Measurements from ENCODE around the gene ADAMTS9.

ADAMTS9 gene

DNA sequence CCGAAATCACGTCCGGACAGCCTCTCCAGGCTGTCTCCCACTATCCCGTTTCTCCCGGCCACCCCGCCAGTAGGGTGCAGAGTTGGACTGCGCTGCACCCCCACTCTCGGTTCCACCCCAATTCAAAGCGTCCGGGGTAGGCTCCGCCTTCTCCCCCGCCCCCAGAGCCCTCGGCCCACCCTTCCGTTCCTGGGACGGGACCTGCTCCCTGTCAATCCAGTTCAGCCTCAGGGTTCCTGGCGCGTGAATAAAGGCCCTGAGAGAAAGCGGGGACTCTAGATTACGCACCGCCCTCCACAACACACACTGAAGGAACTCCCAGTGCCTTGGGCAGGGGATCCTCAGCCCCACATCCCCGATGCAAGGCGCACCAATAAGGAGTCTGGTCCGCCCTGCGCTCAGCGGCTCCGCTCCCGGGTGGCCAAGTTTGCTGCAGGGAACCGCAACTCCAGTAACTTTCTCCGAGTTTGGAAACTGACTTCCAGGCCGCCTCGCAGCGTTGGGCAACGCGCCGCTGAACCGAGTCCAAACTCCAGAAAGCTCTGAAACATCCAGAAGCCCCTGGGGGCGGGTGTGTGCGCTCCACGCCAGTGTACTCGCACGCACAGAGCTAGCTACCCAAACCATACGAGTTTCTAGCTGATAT, 1.9 kb downstream of the ADAMTS9 start:
- no peak for DNase-seq

DNA sequence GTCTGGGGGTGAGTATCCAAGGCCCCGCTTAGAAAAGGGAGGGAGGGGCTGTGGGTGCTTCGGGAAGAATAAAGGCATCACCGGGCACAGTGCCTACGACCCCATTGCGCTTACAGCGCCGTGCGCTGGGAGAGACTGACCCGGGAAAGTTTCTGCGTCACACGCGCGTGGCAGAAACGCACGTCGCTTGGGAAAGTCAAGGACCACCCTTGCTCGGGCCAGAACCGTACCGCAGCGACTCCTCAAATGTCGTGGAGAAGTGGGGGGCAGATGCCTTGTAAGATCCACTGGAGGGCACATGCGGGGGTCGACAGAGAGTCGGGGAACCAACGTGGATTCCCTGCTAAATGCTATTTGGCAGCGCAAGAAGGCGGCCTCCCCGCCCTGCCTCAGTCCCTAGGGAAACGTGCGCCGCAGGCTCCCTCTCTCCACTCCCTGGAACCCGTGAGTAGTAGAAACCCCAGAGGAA, 2.4 kb downstream of the ADAMTS9 start:
- no peak for DNase-seq

DNA sequence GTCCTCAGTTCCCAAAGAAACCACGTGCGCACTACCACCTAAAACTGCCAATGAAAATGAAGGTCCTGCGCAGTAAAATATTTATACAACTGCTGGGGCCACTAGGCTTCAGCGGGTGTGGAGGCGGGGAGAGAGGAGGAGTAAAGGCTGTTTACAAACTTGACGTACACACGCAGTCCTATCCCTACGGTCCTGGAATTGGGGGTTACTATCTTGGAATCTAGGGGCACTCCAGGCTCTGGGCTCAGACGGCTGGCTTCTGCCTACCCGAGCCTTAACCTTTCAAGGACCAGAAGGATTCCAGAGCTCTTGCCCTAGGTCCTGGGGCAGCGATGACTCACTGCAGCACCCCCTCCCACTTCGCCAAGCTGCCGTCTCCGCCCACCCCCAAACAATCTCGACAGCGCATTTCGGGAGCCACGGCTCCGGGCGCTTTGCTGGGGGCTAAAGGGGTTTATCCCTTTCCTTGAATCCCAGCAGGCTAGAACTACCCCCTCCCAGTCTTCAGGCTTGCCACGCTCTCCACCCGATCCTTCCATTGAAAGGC, 3.0 kb downstream of the ADAMTS9 start:
- DNase-seq: no peak

DNA sequence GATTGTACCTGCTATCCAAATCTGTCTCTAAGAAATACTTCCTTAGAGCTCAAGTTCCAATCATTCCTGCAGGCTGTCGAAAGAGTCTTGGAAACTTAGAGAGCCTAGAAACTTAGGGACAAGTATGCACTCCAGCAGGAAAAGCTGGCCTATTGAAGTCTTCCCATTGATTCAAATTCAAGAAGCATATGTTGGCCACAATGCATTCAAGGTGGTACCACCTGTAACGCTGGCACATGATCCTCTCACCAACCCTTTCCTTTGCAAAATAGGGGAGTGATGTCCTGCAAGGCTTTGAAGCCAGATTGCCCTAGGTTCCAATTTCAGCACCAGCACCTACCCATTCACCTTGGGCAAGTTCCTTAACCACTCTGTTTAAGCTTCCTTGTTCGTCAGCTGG, 6.0 kb downstream of the ADAMTS9 start:
- DNase-seq: no peak

DNA sequence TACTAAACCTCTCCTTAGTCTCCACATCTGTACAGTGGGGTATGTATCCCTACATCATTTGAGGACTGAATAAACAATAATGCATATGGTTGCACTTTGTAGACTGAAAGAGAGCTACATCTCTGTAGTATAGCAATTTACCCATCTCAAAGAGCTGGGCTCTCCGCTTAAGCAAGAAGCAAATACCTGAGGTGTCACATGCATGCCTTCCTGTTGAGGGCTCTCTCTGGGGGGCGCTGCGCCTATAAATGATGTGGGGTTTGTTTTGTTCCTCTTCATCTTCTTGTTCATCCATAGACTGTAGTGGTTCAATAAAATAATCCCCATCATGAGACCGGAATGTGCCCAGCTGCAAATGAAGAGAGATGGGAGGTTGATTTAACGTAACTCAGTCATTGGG, 6.8 kb downstream of the ADAMTS9 start:
- no peak for DNase-seq

DNA sequence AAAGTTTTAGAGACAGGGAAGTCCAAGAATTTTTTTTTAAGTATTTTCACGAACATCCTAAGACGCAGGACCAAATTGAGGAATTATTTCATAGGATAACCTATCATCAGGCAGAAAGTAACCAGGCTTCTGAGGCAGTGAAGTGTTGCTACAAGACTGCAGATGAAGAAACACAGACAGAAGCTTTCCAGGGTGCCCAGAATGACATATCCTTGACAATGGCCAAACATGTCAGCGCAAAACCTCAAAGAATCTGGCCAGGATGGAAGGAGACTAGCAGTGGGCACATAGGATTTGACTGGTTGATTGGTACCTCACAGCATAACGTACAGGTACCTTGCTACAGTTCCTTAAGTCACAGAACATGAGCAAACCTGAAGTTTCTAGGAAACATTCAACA, 7.5 kb downstream of the ADAMTS9 start:
- DNase-seq: no peak

DNA sequence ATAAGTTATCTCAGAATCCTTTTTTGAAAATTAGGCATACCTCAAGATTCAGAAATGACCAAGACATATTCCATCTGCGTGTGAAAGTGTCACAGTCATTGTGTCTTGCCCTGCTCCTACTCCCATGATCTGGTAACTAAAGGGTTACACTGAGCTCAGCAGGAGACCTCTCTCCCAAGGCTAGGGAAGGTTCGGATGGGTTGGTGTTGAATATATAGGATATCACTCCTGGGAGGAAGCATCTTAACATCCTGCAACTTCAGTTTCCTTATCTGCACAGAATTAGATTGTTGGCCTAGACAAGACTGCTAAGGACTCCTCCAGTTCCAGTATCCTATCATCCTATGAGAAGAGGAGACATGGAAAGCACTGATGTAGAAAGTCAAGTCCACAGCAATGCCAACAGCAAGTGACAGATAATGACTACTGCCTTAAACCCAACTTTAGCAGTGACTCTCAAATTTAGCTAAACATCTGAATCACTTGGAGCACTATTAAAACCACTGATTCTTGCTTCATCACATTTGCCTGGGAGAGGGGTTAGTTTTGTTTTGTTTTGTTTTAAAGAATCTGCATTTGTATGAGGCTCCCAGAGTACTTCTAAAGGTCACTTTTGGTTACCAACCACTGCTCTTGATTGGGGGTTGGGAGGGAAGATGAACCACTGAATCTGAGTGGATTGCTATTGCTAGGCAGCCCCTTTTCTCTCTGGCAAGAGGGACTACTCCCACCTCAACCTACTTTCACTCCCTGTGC, 9.7 kb downstream of the ADAMTS9 start:
- no peak for DNase-seq

DNA sequence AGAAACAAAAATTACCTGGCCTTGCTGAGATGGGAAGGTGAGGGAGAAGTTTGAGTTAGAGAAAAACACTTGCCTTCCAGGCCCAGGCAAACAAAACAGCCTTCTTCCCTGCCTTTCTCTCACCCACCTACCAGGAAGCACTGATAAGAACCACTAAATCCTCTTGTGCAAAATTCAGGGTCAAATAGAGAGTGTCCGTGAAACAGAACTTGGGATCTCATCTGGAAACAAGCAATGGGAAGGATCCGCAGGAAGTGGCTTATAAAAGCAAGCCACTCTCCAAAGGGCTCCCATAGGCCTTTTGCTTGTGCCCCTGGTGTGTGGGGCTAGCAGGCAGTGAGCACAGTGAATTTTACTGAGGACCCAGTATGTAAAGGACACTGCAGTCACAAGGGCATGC, 11.0 kb downstream of the ADAMTS9 start:
- DNase-seq: no peak

DNA sequence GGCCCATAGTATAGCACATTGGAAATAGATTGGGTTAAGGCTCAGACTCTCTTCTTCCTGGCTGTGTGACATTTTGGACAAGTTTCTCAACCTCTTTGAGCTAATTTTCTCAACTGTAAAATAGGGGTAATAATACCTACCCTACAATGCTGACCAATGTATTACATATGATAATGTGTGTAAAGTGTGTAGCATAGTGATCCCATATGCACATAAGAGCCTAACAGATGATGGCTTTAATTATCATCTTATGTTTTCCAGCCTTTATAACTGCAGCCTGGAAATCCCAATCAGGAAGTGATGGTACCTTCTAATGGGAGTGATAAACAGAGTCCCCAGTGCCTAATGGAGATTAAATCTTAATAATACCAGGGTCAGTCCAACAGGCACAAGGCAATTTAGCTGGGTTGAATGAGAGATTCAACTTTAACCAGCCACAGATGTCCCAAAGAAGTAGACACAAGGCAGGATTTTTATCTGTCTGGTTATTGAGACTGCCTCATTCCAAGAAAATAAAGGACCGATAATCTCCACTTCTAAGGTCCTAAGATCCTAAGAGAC, 12.0 kb downstream of the ADAMTS9 start:
- no peak for DNase-seq

DNA sequence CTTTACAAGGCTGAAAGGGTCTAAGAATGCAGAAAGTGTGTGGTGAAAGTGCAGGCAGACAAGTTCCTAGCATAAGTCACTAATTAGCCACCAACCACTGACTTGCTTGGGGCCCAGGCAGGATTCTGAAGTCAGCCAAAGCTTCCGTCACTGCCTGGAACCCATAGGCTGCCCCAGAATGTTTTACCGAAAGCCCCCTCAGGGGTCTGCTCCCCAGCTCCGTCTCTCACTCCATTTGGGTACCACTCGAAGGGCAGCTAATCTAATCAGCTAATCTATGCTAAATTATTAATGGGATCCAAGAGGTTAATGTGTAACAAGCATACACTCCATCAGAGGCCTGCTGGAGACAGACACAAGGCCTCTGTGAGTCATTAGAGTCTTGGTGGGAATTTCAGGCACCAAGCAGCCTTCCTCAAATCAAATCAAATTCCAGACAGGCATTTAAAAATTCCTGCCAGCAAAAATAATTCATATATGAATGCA, 13.2 kb downstream of the ADAMTS9 start:
- DNase-seq: no peak

DNA sequence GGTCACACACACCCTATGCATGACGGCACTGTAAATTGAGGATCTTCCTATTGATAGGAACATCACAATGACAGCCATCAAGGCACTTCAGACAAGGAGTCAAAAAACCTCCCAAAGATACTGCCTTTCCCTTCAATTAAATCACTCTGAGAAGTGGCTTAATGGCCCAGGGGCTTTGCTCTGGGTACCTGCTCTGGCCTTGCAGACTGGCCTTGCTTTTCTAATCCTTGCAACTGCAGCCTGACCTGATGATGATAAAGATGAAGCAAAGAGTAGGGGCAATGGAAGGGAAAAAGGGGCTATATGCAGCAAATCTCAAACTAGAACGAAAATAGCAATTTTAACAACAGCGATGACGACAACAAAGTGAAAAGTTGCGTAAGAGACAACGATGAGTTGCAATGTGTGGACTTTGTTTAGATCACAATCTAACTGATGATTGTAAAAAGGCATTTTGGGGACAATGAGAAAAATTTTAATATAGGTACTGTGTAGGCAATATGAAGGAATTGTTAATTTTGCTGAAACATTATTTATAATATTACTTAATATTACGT, 14.6 kb downstream of the ADAMTS9 start:
- no peak for DNase-seq

DNA sequence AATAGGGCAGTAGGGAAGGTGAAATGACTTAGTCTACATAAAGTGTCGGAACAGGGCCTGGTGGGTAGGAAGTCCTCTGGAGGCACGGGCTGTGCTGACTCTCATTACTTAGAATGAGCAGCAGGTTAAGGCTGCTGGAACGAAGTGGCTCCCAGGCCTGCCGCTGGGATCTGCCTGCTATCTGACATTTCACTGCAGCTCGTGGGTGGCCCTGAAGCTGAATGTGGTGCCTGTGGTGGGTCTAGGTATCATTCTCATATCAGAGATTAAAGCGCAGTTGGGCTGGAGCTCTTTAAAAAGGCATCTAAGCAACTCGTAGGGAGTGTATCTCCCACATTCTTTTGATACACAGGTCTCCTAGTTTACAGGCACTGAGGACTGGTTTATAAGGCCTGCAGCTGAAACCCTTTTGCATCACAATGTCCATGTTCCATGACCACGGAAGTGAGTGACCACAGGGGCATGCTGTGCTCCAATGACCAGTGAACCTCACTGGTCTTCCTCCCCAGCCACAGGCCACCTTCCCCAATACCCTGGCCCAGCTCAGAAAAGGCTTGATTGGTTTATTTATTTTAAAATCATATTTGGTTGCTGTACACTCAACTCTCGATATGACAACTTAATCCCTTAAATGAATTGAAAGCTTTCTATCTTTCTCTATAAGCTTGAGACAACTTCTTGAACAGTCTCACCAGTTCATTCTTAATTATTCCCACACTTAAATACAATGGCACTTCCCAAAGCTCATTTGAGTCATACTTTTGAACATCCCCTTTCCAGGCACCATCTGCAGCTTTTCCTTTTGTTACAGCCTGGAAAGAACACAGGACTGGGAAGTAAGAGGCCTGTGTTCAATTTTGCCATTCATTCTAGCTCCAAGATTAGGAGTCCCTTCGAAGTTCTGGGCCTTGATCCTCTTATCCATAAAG, 19.0 kb downstream of the ADAMTS9 start:
- no peak for DNase-seq

DNA sequence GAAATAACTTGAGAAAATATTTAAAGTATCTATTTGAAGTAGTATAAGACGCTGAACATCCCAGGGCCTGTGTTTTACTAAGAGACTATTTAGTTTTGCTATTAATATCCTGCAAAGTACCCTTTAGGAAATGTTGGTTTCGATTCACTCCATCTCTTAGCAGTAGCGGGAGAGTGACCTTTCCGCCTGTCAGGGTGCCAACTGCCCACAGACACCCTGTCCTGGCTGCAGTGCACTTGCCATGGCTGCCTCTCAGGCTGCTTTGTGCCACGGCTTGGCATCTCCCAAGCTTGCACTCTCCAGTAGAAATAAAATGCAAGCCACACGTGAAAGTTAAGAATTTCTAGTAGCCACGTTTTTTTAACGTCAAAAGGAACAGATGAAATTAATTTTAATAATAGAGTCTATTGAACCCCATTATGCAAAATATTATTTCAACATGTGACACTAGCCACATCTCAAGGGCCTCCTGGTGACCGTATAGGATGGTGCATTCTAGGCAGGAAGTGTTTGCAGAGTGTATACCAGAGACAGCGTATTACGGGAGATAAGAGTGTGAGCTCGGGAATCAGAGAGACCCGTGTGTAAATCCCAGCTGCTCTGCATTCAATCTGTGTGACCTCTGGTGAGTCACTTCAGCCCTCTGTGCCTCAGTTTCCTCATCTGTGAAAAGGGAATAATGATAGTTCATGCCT, 19.8 kb downstream of the ADAMTS9 start:
- no peak for DNase-seq

DNA sequence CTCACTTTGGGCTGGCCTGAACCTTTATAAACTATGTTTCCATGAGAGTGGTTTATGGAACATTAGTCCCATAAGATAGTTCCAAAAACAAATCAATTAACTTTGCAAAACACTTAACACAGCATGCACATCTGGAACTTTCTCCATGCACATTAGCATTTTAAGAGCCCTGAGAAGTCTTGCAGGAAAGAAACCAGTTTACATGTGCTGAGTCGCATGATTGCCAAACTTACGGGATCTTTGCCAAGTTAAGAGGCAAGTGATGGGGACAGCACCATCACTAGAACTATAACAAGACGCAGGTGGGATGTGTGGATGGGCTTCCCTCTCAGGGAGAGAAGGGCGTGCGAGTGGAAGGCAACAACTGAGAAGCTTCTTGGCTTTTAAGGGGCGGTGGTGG, 20.7 kb downstream of the ADAMTS9 start:
- no peak for DNase-seq

DNA sequence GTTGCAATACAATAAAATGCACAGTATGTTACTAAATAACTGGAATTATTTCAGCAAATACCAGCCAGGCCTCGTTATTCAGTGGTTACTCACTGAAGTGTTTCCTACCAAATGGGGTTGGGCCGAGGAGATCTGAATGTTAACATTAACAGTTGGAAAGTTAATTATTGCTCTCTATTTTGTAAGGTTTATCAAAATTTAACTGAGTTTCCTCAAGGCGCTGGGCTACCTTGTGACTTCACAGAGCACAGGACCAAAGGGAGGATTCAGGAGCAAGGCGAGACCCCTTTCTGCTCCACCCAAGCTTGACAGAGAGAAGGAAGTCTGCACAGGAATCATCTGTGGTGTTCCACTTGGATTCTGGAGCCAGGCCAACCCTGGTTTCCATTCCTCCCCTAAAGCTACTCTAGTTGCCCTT, 21.6 kb downstream of the ADAMTS9 start:
- no peak for DNase-seq

DNA sequence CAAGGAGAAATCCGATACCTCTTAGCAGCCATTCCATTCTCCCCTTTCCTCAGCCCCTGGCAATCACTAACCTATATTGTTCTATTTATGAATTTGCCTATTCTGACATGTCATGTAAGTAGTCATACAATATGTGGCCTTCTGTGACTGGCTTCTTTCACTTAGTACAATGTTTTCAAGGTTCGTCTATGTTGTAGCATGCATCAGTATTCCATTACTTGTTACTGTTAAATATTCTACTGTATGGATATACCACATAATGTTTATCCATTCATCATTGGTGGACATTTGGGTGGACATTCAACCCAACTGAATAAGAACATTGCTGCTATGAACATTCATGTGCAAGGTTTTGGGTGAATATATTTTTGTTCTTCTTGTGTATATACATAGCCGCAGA, 23.4 kb downstream of the ADAMTS9 start:
- DNase-seq: no peak

DNA sequence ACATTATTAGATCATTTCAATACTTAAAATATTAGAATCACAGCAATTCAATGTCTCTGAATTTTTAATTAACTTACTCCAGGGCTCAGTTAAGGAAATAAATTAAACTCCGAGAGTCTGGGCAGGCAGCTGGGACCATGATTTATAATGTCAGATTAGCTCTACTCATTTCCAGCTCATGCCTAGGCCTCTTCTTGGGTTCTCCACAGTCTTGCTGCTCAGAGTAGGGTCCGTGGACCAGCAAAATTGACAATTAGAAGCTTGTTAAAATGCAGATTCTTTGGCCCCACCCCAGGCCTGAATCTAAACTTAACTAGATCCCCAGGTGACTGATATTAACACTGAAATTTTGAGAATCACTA, 28.2 kb downstream of the ADAMTS9 start:
- no peak for DNase-seq

DNA sequence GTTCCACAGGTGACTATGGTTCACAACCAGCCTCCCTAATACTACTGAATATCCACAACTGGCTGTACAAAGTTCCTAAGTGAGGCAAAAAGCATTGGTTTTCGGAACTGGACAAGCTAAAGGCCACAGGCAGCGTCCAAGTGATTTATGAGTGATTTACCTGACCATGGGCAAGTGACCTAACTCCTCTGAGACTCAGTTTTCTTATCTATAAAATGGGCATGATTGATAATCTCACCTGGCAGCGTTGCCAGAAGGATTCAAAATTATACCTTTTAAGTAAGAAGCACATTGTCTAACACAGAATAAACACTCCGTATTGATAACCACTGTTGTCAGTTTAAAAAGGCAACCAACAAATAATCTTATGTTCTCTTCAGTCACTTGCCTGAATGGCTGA, 29.8 kb downstream of the ADAMTS9 start:
- no peak for DNase-seq

DNA sequence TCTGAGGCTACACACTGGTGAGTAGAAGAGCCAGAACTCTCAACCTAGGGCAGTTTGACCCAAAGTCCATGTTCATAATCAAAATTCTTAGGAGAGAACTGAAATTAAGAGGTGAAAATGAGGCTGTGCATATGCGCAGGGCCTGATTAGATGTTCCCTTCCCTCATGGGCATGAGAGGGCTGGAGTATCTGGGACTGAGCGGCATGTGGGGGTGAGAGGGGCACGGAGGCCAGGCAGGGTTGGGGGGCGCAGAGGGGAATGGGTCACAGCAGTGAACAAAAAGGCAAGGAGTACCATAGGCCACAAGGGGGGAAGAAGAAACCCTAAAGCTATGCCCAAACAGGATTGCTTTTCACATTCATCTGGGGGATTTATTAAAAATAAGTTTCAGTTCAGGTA, 31.3 kb downstream of the ADAMTS9 start:
- DNase-seq: no peak

DNA sequence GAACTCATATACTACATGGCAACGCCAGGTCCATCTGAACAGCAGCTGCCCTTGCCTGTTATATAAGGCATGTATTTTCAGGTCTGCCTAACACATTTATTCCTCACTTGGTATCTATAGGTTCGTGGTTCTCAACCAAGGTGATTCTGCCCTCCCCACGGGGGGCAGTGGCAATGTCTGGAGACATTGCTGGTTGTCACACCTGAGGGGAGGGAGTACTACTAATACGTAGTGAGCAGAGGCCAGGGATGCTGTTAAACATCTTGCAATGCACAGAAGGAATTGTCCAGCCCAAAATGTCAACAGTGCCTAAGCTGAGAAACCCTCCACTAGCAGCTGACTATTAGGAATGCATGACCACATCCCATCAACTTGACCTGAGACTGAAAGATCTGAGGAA, 32.6 kb downstream of the ADAMTS9 start:
- no peak for DNase-seq

DNA sequence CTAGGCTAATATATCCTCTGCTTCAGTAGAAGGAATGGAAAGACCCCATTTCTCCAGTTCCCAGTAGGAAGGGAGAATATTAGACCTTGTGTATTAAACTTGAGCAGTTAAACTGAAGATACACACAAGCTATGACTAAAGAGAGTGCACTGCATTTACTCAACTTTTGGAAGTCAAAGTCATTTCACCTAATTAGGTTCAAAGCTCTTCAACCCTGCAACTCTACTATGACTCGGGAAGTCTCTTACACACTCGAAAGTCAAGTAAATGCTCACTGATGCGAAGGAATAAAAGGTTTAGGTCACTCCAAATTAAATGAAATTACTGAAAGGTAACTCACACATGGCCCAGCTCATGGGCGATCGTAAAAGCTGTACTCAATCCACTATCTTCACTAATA, 33.8 kb downstream of the ADAMTS9 start:
- no peak for DNase-seq

DNA sequence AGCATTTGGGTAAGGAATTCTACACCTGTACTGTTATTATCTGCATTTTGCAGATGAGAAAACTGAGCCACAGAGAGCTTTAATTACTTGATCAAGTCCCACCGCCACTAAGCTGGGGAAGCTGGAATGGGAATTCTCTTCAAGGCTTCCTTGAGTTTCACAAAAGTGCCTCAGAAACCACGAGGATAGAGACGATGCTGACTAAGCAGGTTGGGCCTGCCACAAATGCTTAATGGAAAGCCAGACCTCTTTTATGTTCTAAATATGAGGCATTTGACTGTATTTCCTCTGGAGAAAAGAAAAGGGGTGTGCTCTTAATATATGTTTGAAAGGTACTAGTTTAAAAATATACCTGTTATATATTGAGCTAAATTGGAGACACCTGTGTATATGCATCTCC, 34.7 kb downstream of the ADAMTS9 start:
- DNase-seq: no peak

Measured in NCI-H1092 treated with DMSO at 0.1 percent for 48 hours (cell line).